Measurements from ENCODE around the gene RFC2.
"Not testable (repeated sequence)": the region's sequence is repeated elsewhere in the genome, so short reads cannot be mapped to it uniquely, and the experiment has no call there.

The RFC2 gene

GRCh38 chr7:74215921-74216320 is 38.3 kb downstream of the RFC2 start:
- no peak for DNase-seq

GRCh38 chr7:74214816-74215630 is 39.2 kb downstream of the RFC2 start:
- no peak for DNase-seq

GRCh38 chr7:74212661-74213060 is 41.5 kb downstream of the RFC2 start:
- no peak for DNase-seq

- not testable (repeated sequence) for DNase-seq
These were observed 46.0 kb downstream of the RFC2 start for GRCh38 chr7:74208241-74208640.

GRCh38 chr7:74207586-74207985 is 46.6 kb downstream of the RFC2 start:
- no peak for DNase-seq

GRCh38 chr7:74206589-74207120 is 47.5 kb downstream of the RFC2 start:
- peak; percentile 91 for DNase-seq

GRCh38 chr7:74206052-74206451 is 48.1 kb downstream of the RFC2 start:
- not testable (repeated sequence) for DNase-seq

GRCh38 chr7:74203956-74204618 is 50.1 kb downstream of the RFC2 start:
- DNase-seq = no peak

GRCh38 chr7:74202841-74203556 is 51.2 kb downstream of the RFC2 start:
- DNase-seq = no peak

GRCh38 chr7:74199551-74200355 is 54.4 kb downstream of the RFC2 start:
- DNase-seq = no peak

GRCh38 chr7:74197449-74198124 is 56.6 kb downstream of the RFC2 start:
- DNase-seq = no peak

- DNase-seq = not testable (repeated sequence)
These were observed 58.1 kb downstream of the RFC2 start for GRCh38 chr7:74195968-74196654.

- not testable (repeated sequence) for DNase-seq
These were observed 58.9 kb downstream of the RFC2 start for GRCh38 chr7:74195139-74195860.

- no peak for DNase-seq
These were observed 59.5 kb downstream of the RFC2 start for GRCh38 chr7:74194686-74195085.

GRCh38 chr7:74193913-74194312 is 60.3 kb downstream of the RFC2 start:
- no peak for DNase-seq

- DNase-seq = no peak
These were observed 61.1 kb downstream of the RFC2 start for GRCh38 chr7:74193054-74193453.

- DNase-seq = no peak
These were observed 63.0 kb downstream of the RFC2 start for GRCh38 chr7:74191231-74191630.

GRCh38 chr7:74190259-74190658 is 63.9 kb downstream of the RFC2 start:
- no peak for DNase-seq

- no peak for DNase-seq
These were observed 66.1 kb downstream of the RFC2 start for GRCh38 chr7:74187915-74188675.

- DNase-seq = no peak
These were observed 68.6 kb downstream of the RFC2 start for GRCh38 chr7:74185636-74186035.

Data from retina (tissue), 1 donor.